GM18508 (cell line): ENCODE results near the gene ACTL8.

Experiments
- ATAC-seq: cut with Tn5 transposase; IDR thresholded peaks from one replicate; pipeline ENCODE4 v1.9.1; 2021; ENCODE audit warnings: moderate number of reproducible peaks; ENCODE audit not compliant: insufficient read depth, unreplicated experiment

Gene ACTL8

GRCh38 chr1:17837233-17838030 lies 82.3 kb downstream of the ACTL8 start:
- no peak for ATAC-seq

- no peak for ATAC-seq
These were observed 84.6 kb downstream of the ACTL8 start for GRCh38 chr1:17839641-17840196.

DNA sequence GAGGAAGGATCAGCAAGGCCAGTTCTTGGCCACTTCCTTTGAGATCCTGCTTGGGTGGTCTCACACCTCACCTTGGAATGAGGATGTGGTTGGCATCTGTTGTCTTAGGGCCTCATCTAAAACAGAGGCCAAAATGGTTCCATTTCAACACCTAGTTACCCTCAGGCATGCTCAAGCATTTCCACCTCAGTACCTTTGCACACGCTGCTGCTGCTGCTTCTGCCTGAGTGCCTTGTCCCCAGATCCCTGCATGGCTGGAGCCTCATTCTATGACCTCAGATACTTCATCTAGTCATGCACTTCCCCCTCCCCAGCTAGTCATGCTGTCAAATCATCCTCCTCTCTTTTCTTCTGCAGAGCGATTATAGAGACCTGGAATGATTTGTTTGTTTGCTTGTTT lies 86.8 kb downstream of the ACTL8 start:
- ATAC-seq: no peak

GRCh38 chr1:17842686-17843085 lies 87.6 kb downstream of the ACTL8 start:
- ATAC-seq: no peak

GRCh38 chr1:17844185-17844826 lies 89.2 kb downstream of the ACTL8 start:
- ATAC-seq: no peak

- ATAC-seq: no peak
These were observed 90.5 kb downstream of the ACTL8 start for GRCh38 chr1:17845583-17845982.

GRCh38 chr1:17846341-17846740 lies 91.2 kb downstream of the ACTL8 start:
- ATAC-seq: no peak

- ATAC-seq: no peak
These were observed 92.0 kb downstream of the ACTL8 start for GRCh38 chr1:17847111-17847510.

DNA sequence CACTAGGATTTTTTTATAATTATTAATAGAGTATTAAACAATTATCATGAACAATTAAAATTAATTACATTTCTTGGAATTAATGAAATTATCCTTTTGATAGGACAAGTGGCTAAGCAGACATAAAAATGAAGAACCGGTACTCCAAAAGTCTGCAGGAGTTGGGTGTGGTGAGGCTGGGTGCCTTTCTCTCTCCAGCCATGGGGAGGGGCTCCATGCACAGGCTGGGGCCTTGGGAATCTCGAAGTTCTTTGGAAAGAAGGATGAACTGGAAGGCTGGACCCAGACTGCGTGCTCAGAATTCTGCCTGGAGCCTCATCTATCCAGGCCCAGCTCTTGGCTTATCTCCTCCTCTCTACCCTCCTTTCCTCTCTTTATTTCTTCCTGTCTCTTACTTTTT lies 94.1 kb downstream of the ACTL8 start:
- ATAC-seq: no peak

DNA sequence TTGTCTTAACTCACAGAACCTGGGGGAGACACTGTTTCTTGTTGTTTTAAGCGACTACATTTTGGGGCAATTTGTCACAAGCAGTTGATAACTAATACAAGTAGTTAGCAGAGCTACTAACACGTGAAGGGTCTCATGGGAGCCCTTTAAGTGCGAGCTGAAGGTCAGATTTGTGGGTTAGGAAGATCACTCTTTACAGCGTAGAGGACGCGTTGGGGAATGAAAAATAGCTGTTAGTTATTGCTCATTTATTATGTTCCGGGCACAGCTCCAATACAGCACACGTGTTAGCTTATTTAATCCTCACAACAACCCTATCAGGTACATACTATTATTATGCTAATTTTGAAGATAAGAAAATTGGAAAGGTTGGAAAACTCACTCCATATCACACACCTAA lies 95.9 kb downstream of the ACTL8 start:
- ATAC-seq: no peak

DNA sequence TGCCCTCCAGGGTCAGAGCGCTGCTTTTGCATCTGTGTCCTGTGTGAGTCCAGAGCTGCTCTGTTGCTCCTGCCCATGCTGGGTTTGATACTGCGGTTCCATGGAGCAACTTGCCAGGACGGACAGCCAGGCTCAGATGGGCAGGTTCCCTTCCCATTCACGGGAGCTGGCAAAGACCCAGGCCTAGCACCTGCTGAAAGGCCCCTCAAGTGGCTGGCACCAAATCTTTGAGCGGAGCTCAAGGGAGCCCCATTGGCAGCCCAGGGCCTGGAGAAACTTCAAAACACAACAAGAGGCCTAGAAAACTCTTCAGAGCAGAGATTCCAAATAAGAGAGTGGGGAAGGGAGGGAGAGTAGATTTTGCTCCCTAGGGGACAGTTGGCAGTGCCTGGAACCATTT lies 97.2 kb downstream of the ACTL8 start:
- no peak for ATAC-seq

DNA sequence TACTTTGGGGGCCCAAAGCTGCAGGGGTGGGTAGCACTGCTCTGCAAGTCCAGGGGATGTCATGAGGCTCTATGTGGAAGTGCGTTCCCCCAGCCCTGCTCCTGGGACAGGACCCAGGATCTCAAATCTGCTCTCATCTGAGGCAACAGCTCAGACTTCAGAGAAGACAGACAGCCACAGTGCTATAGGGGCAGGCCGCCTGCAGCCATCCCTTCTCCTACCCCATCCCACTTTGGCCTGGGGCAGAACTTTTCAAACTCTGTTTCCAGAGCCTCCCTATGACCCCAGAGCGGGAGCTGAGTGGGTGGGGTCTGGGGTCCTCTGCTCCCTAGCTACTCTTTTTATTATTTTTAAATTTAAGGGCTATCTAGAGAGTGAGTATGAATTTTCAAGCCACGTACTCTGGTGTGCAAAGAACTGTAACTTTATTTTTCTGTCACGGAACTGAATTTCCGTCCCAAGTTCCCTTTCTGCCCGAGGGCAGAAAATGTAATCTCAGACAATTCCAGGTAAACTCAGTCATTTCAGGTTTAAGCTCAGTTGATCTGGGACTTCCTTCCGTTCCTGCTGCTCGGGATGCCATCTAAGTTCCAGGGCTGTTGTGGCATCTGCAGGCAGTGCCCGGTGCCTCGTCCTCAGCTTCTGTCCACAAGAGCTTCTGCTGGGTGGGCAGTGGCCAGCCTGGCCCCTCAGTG lies 98.3 kb downstream of the ACTL8 start:
- ATAC-seq: no peak

- no peak for ATAC-seq
These were observed 101.5 kb downstream of the ACTL8 start for GRCh38 chr1:17856496-17857108.

DNA sequence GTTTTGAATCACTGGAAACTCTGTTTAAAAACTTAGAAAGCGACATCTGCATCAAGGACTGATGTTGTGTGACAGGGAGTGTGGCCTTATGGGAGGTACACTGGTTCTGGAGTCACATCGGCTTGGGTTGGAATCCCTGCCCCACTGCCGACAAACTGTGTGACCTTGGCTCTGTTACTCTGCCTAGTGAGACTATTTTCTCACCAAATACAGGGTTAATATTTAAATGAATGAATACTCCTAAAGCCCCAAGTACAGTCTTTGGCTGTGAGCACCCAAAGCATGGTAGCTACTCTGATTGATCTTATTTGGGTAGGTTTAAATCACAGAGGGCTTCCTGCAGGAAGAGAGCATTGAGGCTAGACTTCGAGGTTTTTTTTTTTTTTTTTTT lies 102.0 kb downstream of the ACTL8 start:
- ATAC-seq: no peak

GRCh38 chr1:17857996-17858395 lies 102.9 kb downstream of the ACTL8 start:
- ATAC-seq: no peak

DNA sequence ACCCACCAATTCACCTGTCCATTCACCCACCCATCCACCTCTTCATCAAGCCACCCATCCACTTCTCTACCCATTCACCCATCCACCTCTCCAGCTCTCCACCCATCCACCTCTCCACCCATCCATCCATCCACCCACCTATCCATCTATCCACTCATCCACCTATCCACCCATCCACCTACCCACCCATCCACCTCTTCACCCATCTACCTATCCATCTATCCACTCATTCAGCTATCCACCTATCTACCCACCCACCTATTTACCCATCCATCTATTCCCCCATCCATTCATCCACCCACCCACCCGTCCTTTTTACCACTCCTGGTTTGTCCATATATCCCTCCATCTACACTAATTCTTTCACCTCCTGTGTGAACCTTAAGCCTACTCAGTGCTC lies 105.7 kb downstream of the ACTL8 start:
- no peak for ATAC-seq

- ATAC-seq: no peak
These were observed 106.6 kb downstream of the ACTL8 start for GRCh38 chr1:17861685-17862084.

DNA sequence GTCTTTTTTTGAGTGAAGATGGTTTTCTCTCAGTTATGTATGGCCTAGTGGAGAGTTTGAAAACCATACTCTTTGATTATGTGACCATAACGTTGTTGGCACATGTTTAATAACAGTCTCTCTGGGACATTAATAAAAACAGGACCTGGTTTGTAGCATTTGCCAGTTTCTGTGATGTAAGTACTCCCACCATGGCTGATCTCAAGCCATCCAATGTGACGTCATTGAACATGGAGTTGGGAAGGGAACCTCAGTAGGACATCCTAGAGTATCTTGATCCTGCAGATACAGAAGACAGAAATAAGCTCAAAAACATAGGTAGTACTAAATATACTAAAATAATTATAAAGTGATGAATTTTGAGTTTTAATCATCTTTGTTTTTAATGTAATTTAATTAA lies 107.0 kb downstream of the ACTL8 start:
- ATAC-seq: no peak

DNA sequence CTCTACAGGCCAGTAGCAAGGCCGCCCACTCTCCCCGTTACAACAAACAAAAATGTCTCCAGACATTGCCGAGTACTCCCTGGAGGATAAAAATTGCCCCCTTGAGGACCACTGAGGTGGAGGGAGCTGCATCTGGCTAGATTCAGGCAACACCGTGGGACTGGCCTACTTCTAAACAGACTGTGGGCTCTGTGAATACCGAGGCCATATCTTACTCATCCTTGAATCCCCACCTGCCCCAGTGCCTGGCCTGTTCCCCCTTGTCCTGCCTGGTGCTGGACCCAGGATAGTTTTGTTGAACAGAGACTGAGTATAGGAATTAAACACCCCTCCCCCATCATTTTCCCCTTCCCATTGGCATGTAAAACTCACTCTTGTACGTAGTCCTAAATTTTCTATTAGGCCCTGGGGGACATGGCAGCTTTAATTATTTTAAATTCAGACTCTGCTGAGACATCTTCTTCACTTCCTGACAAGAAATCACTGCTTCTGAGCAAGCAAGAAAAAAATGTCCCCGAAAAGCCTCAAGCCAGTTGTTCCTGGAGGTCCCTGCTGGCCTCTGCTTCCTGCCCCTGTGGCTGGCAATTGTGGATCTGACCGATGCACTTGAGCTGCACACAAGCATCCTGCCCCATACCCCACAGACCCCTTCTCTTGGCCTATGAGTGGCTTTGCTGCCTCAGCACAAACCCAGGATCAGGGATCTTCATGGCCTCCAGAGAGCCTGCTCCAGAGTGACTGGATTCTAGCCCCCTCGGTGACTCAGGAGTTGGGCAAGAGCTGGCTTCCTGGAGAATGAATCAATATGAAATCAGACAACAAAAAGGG lies 111.0 kb downstream of the ACTL8 start:
- no peak for ATAC-seq

DNA sequence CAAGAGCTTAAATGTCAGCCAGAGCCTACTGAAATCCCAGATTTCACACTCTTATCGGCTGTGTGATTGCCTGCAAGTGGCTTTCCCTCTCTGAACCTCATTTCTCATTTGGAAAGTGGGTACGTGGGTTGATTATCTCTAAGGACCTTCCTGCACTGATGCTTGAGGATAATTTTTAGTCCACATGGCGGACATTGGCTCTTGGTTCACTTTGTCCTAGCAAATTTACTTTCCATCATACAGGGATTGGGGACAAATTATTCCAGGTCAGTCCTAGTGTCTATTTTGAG lies 111.6 kb downstream of the ACTL8 start:
- ATAC-seq: no peak
